Muscle layer of colon (tissue), 2 donors: Measurements from ENCODE around the gene ZNF697.
"Not testable (repeated sequence)": the region's sequence is repeated elsewhere in the genome, so short reads cannot be mapped to it uniquely, and the experiment has no call there.

Experiments used
- H3K27ac ChIP-seq: one replicate; pipeline ENCODE4 v1.7.0; 2013; ENCODE audit warnings: low read depth, mild to moderate bottlenecking, low read length, moderate library complexity
- H3K27me3 ChIP-seq, 2 donors: one replicate each; pipeline ENCODE4 v1.7.0; 2013; ENCODE audit warnings: low read length in 2 of 2, mild to moderate bottlenecking in 2 of 2; ENCODE audit not compliant: insufficient read depth in 2 of 2, control insufficient read depth in 1 of 2
- H3K36me3 ChIP-seq: one replicate; pipeline ENCODE4 v1.7.0; 2013; ENCODE audit warnings: mild to moderate bottlenecking, low read length; ENCODE audit not compliant: insufficient read depth
- H3K4me1 ChIP-seq: one replicate; pipeline ENCODE4 v1.7.0; 2013; ENCODE audit warnings: mild to moderate bottlenecking, low read length; ENCODE audit not compliant: insufficient read depth
- H3K4me3 ChIP-seq, 2 donors: one replicate each; pipeline ENCODE4 v1.7.0; 2013; ENCODE audit warnings: low read length in 2 of 2, low read depth in 1 of 2, mild to moderate bottlenecking in 1 of 2, moderate library complexity in 1 of 2
- H3K9ac ChIP-seq: one replicate; pipeline ENCODE4 v1.7.0; 2013; ENCODE audit warnings: low read length
- H3K9me3 ChIP-seq: one replicate; pipeline ENCODE4 v1.7.0; 2013; ENCODE audit warnings: mild to moderate bottlenecking, low read length
- donor health status: abdominal sarcoma.
- donor health status: Adenocarcinoma of cecum.

The ZNF697 gene

GRCh38 chr1:119608816-119609215, 39.2 kb downstream of the ZNF697 start:
- not testable (repeated sequence) for H3K27me3 ChIP-seq, H3K36me3 ChIP-seq, H3K9ac ChIP-seq, H3K4me1 ChIP-seq, H3K27ac ChIP-seq, H3K4me3 ChIP-seq, H3K9me3 ChIP-seq

- H3K9ac ChIP-seq, H3K9me3 ChIP-seq, H3K4me3 ChIP-seq, H3K4me1 ChIP-seq, H3K36me3 ChIP-seq, H3K27me3 ChIP-seq, H3K27ac ChIP-seq: not testable (repeated sequence)
Measured at GRCh38 chr1:119607087-119607807, 40.8 kb downstream of the ZNF697 start.

GRCh38 chr1:119606394-119606793, 41.7 kb downstream of the ZNF697 start:
- H3K27me3 ChIP-seq: no peaks in the 10 kb centered on the region
- H3K27ac ChIP-seq: no peak overlapping the region
- H3K9ac ChIP-seq: no peak overlapping the region
- no peak overlapping the region for H3K4me3 ChIP-seq
- H3K9me3 ChIP-seq: no peaks in the 10 kb centered on the region
- H3K4me1 ChIP-seq: no peaks in the 10 kb centered on the region
- no peaks in the 10 kb centered on the region for H3K36me3 ChIP-seq

- no peak overlapping the region for H3K27ac ChIP-seq
- H3K9me3 ChIP-seq: no peaks in the 10 kb centered on the region
- no peaks in the 10 kb centered on the region for H3K36me3 ChIP-seq
- no peaks in the 10 kb centered on the region for H3K27me3 ChIP-seq
- no peak overlapping the region for H3K4me3 ChIP-seq
- no peaks in the 10 kb centered on the region for H3K4me1 ChIP-seq
- no peak overlapping the region for H3K9ac ChIP-seq
Measured at GRCh38 chr1:119605686-119606085, 42.4 kb downstream of the ZNF697 start.

- H3K4me3 ChIP-seq, H3K4me1 ChIP-seq, H3K9me3 ChIP-seq, H3K9ac ChIP-seq, H3K27ac ChIP-seq, H3K27me3 ChIP-seq, H3K36me3 ChIP-seq: not testable (repeated sequence)
Measured at GRCh38 chr1:119605080-119605479, 43.0 kb downstream of the ZNF697 start.

GRCh38 chr1:119603695-119604094, 44.4 kb downstream of the ZNF697 start:
- no peaks in the 10 kb centered on the region for H3K36me3 ChIP-seq
- no peak overlapping the region for H3K27ac ChIP-seq
- no peak overlapping the region for H3K4me3 ChIP-seq
- no peak overlapping the region for H3K9ac ChIP-seq
- no peaks in the 10 kb centered on the region for H3K27me3 ChIP-seq
- H3K4me1 ChIP-seq: no peaks in the 10 kb centered on the region
- H3K9me3 ChIP-seq: no peaks in the 10 kb centered on the region

- H3K9me3 ChIP-seq, H3K9ac ChIP-seq, H3K36me3 ChIP-seq, H3K4me3 ChIP-seq, H3K4me1 ChIP-seq, H3K27me3 ChIP-seq, H3K27ac ChIP-seq: not testable (repeated sequence)
Measured at GRCh38 chr1:119603241-119603640, 44.8 kb downstream of the ZNF697 start.

- H3K9ac ChIP-seq, H3K36me3 ChIP-seq, H3K9me3 ChIP-seq, H3K4me1 ChIP-seq, H3K27me3 ChIP-seq, H3K27ac ChIP-seq, H3K4me3 ChIP-seq: not testable (repeated sequence)
Measured at GRCh38 chr1:119602789-119603188, 45.3 kb downstream of the ZNF697 start.

- H3K4me1 ChIP-seq: no peaks in the 10 kb centered on the region
- no peaks in the 10 kb centered on the region for H3K36me3 ChIP-seq
- no peak overlapping the region for H3K4me3 ChIP-seq
- no peak overlapping the region for H3K9ac ChIP-seq
- H3K27me3 ChIP-seq: no peaks in the 10 kb centered on the region
- H3K9me3 ChIP-seq: no peaks in the 10 kb centered on the region
- H3K27ac ChIP-seq: no peak overlapping the region
Measured at GRCh38 chr1:119602169-119602568, 45.9 kb downstream of the ZNF697 start.

GRCh38 chr1:119600976-119601375, 47.1 kb downstream of the ZNF697 start:
- Histone ChIP-seq H3K9me3 (no peaks in the 10 kb centered on the region), H3K4me3 (no peak overlapping the region), H3K27ac (no peak overlapping the region), H3K27me3 (no peaks in the 10 kb centered on the region), H3K36me3 (no peaks in the 10 kb centered on the region), H3K4me1 (no peaks in the 10 kb centered on the region), H3K9ac (no peak overlapping the region)

- H3K36me3 ChIP-seq: no peaks in the 10 kb centered on the region
Measured at GRCh38 chr1:119600561-119600960, 47.5 kb downstream of the ZNF697 start.

GRCh38 chr1:119595606-119596005, 52.5 kb downstream of the ZNF697 start:
- H3K9ac ChIP-seq: no peak overlapping the region
- H3K9me3 ChIP-seq: no peaks in the 10 kb centered on the region
- no peaks in the 10 kb centered on the region for H3K36me3 ChIP-seq
- H3K4me1 ChIP-seq: no peaks in the 10 kb centered on the region
- no peaks in the 10 kb centered on the region for H3K27me3 ChIP-seq
- H3K4me3 ChIP-seq: no peak overlapping the region
- no peak overlapping the region for H3K27ac ChIP-seq

More at GRCh38 chr1:119600561-119600960, 47.5 kb downstream of the ZNF697 start:
- Histone ChIP-seq H3K4me1 (no peaks in the 10 kb centered on the region), H3K27ac (no peak overlapping the region), H3K4me3 (no peak overlapping the region), H3K9me3 (no peaks in the 10 kb centered on the region), H3K27me3 (no peaks in the 10 kb centered on the region), H3K9ac (no peak overlapping the region)
